GM12878 (cell line): ENCODE results near the gene ITIH5. TPM values are rescaled to one million over a fixed set of nuclear protein-coding genes. Genes with fewer than 3 reads are reported as not detected.

Experiments used
- BHLHE40 ChIP-seq, 2 experiments: fragments of 450-650 bp in 1 of 2; IDR thresholded peaks; 2 replicates each; pipeline ENCODE4 v1.6.1; 2011 to 2017; ENCODE audit warnings: low read depth in 2 of 2, borderline replicate concordance in 1 of 2, improper control_type of control experiment in 1 of 2, low read length in 1 of 2, mild to moderate bottlenecking in 1 of 2
- CREM ChIP-seq: IDR thresholded peaks from 2 replicates; pipeline ENCODE4 v1.6.1; 2014; ENCODE audit warnings: antibody characterized with exemption, low read depth
- EP300 ChIP-seq, 2 experiments: fragments of 150-350 bp in 1 of 2; IDR thresholded peaks; 2 replicates each; pipeline ENCODE4 v1.6.1; 2011 to 2012; ENCODE audit warnings: low read depth in 2 of 2, low read length in 2 of 2, borderline replicate concordance in 1 of 2, improper control_type of control experiment in 1 of 2, inconsistent platforms in 1 of 2; ENCODE audit not compliant: control insufficient read depth in 1 of 2
- FOS ChIP-seq: IDR thresholded peaks from 3 replicates; pipeline ENCODE4 v1.6.1; 2011; ENCODE audit warnings: borderline replicate concordance; ENCODE audit not compliant: insufficient read length; ENCODE audit errors: extremely low read depth
- FOXK2 ChIP-seq: fragments of 450-650 bp; IDR thresholded peaks from 2 replicates; pipeline ENCODE4 v1.6.1; 2017; ENCODE audit warnings: mild to moderate bottlenecking, moderate library complexity
- HDGF ChIP-seq: fragments of 450-650 bp; IDR thresholded peaks from 2 replicates; pipeline ENCODE4 v1.6.1; 2016; ENCODE audit warnings: antibody characterized with exemption
- KDM1A ChIP-seq: fragments of 200-600 bp; sonication (generic); IDR thresholded peaks from 2 replicates; pipeline ENCODE4 v1.6.1; 2016; ENCODE audit warnings: borderline replicate concordance
- MEF2A ChIP-seq: IDR thresholded peaks from 2 replicates; pipeline ENCODE4 v1.6.1; 2011; ENCODE audit warnings: low read depth, mild to moderate bottlenecking, low read length, moderate library complexity; ENCODE audit not compliant: insufficient read depth
- NBN ChIP-seq: fragments of 450-650 bp; IDR thresholded peaks from 2 replicates; pipeline ENCODE4 v1.6.1; 2016
- NFXL1 ChIP-seq: fragments of 450-650 bp; IDR thresholded peaks from 2 replicates; pipeline ENCODE4 v1.6.1; 2017; ENCODE audit warnings: antibody characterized with exemption, mild to moderate bottlenecking, borderline replicate concordance
- NR2F1 ChIP-seq: fragments of 450-650 bp; conservative IDR thresholded peaks from 2 replicates; pipeline ENCODE4 v1.6.1; 2017; ENCODE audit warnings: mild to moderate bottlenecking
- PAX5 ChIP-seq: IDR thresholded peaks from 2 replicates; pipeline ENCODE4 v1.6.1; 2011; ENCODE audit warnings: low read depth, low read length, borderline replicate concordance
- PKNOX1 ChIP-seq: fragments of 450-650 bp; IDR thresholded peaks from 2 replicates; pipeline ENCODE4 v1.6.1; 2016; ENCODE audit warnings: mild to moderate bottlenecking
- RELA ChIP-seq: fragments of 450-650 bp; IDR thresholded peaks from 2 replicates; pipeline ENCODE4 v1.8.0; 2014; ENCODE audit warnings: borderline replicate concordance; ENCODE audit not compliant: partially characterized antibody
- ZBTB40 ChIP-seq: fragments of 450-650 bp; IDR thresholded peaks from 2 replicates; pipeline ENCODE4 v1.6.1; 2016; ENCODE audit warnings: mild to moderate bottlenecking, moderate library complexity, borderline replicate concordance
- ZNF207 ChIP-seq: fragments of 450-650 bp; IDR thresholded peaks from 2 replicates; pipeline ENCODE4 v1.6.1; 2014; ENCODE audit warnings: antibody characterized with exemption, mild to moderate bottlenecking, borderline replicate concordance
- ZNF622 ChIP-seq: fragments of 450-650 bp; IDR thresholded peaks from 2 replicates; pipeline ENCODE4 v1.6.1; 2017; ENCODE audit warnings: mild to moderate bottlenecking, inconsistent platforms
- polyA plus RNA-seq, 11 experiments: library from polyadenylated mRNA; depleted of rRNA in 4 of 11; unstranded in 6 of 11; stranded (reverse) in 5 of 11; fragments of >200 nt; fragmentation: Nextera tagmentation in 4 of 11; fragmentation: Illumina TruSeq in 1 of 11; extraction: Ambion mirVana in 4 of 11; extraction: Trizol in 1 of 11; gene quantifications; 1 replicate in 1 of 11; 2 replicates in 10 of 11; pipeline versions ENCODE4 v1.2.1 to v1.2.3, GENCODE V29; 2011 to 2016; ENCODE audit warnings: inconsistent platforms in 2 of 11, missing spikeins in 2 of 11, low read depth in 1 of 11
- total RNA-seq, 4 experiments: library from RNA; depleted of rRNA in 3 of 4; stranded (reverse); fragments of >200 nt in 3 of 4; fragmentation: Illumina TruSeq in 1 of 4; extraction: Trizol in 1 of 4; gene quantifications; 2 replicates each; pipeline versions ENCODE4 v1.2.1 to v1.2.3, GENCODE V29; 2013 to 2021
- TF ChIP-seq, protein P1 (sequence below): fragments of 450-650 bp; conservative IDR thresholded peaks from 2 replicates; pipeline ENCODE4 v1.6.1; 2017; ENCODE audit warnings: mild to moderate bottlenecking, moderate library complexity
- TF ChIP-seq, protein P2 (sequence below): IDR thresholded peaks from 2 replicates; pipeline ENCODE4 v1.6.1; 2012; ENCODE audit warnings: low read depth, low read length, improper control_type of control experiment

Gene ITIH5
- total and polyA plus RNA-seq, 10 of the 15 experiments (the other 5 are each of a cell fraction or from before 2014, with no cell fraction given), result 0.14 to 0.43 (median 0.21) TPM; not detected in 7

DNA sequence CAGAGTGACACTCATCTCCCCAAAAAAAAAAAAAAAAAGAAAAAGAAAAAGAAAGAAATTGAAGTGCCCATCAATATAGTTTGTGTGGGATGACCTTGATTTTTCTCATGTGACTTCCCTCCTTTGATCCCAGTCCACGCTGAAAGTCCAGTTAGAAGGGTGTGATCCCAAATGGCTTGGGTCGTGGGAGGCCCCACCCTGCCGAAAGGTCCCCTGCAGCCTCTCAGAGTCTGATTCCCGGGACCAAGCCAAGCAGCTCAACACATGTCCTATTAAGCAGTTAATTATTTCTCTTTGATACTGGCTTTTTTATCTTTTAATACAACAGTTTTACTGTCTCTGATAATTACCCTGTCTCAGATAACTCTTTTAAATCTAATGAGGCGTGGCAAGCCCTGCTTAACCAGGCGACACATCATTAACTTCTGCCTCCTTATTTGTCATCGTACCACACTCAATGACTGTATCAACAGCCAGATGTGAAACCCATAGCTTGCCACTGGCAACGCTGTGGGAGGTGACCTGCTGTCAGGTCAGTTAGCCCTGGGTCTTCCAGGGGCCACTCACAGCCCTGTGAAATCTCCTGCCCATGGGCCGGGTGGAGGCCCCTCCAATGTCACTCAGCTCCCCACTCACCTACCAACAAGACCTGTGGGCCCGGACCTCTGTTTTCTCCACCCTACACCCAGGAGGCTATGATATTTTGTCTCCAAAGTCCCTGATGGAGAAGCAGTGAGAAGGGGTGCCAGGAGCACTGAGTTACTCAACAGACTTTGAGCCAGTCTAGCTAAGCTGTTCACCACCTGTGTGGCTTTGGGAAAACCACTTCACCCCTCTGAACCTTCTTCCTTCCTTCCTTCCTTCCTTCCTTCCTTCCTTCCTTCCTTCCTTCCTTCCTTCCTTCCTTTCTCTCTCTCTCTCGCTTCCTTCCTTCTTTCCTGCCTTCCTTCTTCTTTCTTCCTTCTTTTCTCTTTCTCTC, 146.0 kb downstream of the ITIH5 start (continued):
- TF ChIP-seq, protein P1, sequence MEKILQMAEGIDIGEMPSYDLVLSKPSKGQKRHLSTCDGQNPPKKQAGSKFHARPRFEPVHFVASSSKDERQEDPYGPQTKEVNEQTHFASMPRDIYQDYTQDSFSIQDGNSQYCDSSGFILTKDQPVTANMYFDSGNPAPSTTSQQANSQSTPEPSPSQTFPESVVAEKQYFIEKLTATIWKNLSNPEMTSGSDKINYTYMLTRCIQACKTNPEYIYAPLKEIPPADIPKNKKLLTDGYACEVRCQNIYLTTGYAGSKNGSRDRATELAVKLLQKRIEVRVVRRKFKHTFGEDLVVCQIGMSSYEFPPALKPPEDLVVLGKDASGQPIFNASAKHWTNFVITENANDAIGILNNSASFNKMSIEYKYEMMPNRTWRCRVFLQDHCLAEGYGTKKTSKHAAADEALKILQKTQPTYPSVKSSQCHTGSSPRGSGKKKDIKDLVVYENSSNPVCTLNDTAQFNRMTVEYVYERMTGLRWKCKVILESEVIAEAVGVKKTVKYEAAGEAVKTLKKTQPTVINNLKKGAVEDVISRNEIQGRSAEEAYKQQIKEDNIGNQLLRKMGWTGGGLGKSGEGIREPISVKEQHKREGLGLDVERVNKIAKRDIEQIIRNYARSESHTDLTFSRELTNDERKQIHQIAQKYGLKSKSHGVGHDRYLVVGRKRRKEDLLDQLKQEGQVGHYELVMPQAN, result no peak
- peak; percentile 86 for TF ChIP-seq NR2F1
- TF ChIP-seq MEF2A, result no peak
- TF ChIP-seq KDM1A, result no peak
- TF ChIP-seq BHLHE40 (IDR thresholded peaks at IDR 0.05; ENCODE audit: borderline replicate concordance in 1 of 2, low read depth in 2 of 2, low read length in 1 of 2), result no peak; a peak in 2 of 4 replicates
- TF ChIP-seq EP300 (IDR thresholded peaks at IDR 0.05; ENCODE audit: borderline replicate concordance in 1 of 2, control insufficient read depth in 1 of 2, low read depth in 2 of 2, low read length in 2 of 2), result peak in 1 of 2 experiments; percentile 42; a peak in 3 of 4 replicates
- TF ChIP-seq NBN, result no peak
- no peak for TF ChIP-seq FOXK2
- no peak for TF ChIP-seq FOS
- TF ChIP-seq CREM, result no peak
- TF ChIP-seq ZNF622, result no peak
- no peak for TF ChIP-seq ZBTB40
- peak; percentile 78; the same call in 1 of the 2 replicates for TF ChIP-seq PAX5
- no peak for TF ChIP-seq NFXL1
- no peak for TF ChIP-seq RELA
- TF ChIP-seq, protein P2, sequence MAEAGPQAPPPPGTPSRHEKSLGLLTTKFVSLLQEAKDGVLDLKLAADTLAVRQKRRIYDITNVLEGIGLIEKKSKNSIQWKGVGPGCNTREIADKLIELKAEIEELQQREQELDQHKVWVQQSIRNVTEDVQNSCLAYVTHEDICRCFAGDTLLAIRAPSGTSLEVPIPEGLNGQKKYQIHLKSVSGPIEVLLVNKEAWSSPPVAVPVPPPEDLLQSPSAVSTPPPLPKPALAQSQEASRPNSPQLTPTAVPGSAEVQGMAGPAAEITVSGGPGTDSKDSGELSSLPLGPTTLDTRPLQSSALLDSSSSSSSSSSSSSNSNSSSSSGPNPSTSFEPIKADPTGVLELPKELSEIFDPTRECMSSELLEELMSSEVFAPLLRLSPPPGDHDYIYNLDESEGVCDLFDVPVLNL, result no peak
- TF ChIP-seq HDGF, result no peak
- TF ChIP-seq ZNF207, result peak; percentile 25; the same call in 1 of the 2 replicates
- peak; percentile 35 for TF ChIP-seq PKNOX1
